Measurements from ENCODE around the gene C20orf144. TPM values are rescaled to one million over a fixed set of nuclear protein-coding genes. Genes with fewer than 3 reads are reported as not detected.
A peak's percentile ranks its signal among the peaks of the same experiment; 100 is the strongest.

C20orf144 gene
- total RNA-seq, 1 donor from 2014 or later: 0.82 TPM

DNA sequence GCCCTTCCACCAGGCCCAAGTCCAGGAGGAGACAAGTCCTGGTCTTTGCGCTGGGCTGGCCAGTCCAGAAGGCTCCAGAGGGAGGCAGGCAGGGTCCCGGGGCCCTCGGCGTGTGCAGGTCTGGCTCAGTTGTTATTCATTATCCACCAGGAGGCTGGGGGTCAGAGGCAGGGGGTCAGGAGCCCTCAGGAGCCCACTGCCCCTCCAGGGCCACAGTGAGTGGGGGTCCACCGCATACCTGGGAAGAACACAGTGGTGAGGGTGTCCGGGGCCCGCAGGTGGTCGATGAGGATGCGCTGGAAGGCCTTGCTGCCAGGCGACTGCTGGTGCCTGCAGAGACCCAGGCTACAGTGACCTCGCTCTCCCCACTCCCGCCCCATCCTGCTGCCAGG is 4.4 kb upstream of the C20orf144 start:
- Mint-ChIP-seq H3K27ac (no peak overlapping the region), H3K27me3 (no peaks in the 10 kb centered on the region), H3K9me3 (no peaks in the 10 kb centered on the region), H3K4me3 (no peak overlapping the region), H3K4me1 (ENCODE audit: unreplicated experiment) (peaks cover 29% of the 10 kb centered on the region), H3K36me3 (no peaks in the 10 kb centered on the region)
- DNase-seq (ENCODE audit: extremely low spot score, unreplicated experiment): no peak
- TF ChIP-seq CTCF (conservative IDR thresholded peaks at IDR 0.05): no peak

DNA sequence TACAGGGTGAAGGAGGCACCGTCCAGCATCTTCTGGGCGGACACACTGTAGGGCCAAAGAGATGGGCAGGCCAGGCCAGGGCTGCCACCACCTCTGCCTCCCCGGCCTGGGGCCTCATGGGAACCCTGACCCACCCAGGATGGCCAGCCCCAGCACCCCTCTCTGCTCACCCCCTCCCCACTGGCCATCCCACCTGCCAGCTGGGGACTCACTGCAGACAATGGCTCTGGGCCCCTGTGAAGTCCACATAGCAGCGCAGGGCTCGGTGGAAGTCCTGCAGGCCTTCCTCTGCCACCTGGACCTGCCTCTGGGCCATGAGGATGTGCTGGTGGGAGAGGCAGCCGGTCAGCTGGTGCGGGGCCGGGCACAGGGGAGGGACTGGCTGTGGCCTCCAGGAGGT is 3.6 kb upstream of the C20orf144 start:
- Mint-ChIP-seq H3K4me1 (ENCODE audit: unreplicated experiment) (peaks cover 27% of the 10 kb centered on the region), H3K4me3 (no peak overlapping the region), H3K27me3 (no peaks in the 10 kb centered on the region), H3K36me3 (no peaks in the 10 kb centered on the region), H3K27ac (peak overlapping the region; percentile 58), H3K9me3 (no peaks in the 10 kb centered on the region)
- no peak for TF ChIP-seq CTCF (conservative IDR thresholded peaks at IDR 0.05)
- no peak for DNase-seq (ENCODE audit: extremely low spot score, unreplicated experiment)

DNA sequence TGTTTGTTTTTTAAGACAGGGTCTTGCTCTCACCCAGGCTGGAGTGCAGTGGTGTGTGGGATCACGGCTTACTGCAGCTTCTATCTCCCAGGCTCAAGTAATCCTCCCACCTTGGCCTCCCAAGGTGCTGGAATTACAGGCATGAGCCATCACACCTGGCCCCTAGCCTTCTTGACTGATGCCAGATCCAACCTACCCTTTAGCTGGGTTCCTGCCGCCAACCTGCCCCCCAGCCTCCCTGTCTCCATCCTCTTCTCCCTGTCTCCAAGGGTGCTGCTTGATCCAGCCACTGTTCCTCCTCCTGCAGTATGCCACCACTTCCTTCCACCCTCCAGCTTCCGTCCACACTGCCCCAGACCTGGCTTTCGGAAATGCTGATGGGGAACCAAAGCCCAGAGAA is 3.2 kb upstream of the C20orf144 start:
- Mint-ChIP-seq H3K27me3 (no peaks in the 10 kb centered on the region), H3K9me3 (no peaks in the 10 kb centered on the region), H3K4me3 (peak overlapping the region; percentile 32), H3K4me1 (ENCODE audit: unreplicated experiment) (peaks cover 23% of the 10 kb centered on the region), H3K36me3 (no peaks in the 10 kb centered on the region), H3K27ac (peak overlapping the region; percentile 58)
- DNase-seq (ENCODE audit: extremely low spot score, unreplicated experiment): no peak
- TF ChIP-seq CTCF (conservative IDR thresholded peaks at IDR 0.05): no peak

DNA sequence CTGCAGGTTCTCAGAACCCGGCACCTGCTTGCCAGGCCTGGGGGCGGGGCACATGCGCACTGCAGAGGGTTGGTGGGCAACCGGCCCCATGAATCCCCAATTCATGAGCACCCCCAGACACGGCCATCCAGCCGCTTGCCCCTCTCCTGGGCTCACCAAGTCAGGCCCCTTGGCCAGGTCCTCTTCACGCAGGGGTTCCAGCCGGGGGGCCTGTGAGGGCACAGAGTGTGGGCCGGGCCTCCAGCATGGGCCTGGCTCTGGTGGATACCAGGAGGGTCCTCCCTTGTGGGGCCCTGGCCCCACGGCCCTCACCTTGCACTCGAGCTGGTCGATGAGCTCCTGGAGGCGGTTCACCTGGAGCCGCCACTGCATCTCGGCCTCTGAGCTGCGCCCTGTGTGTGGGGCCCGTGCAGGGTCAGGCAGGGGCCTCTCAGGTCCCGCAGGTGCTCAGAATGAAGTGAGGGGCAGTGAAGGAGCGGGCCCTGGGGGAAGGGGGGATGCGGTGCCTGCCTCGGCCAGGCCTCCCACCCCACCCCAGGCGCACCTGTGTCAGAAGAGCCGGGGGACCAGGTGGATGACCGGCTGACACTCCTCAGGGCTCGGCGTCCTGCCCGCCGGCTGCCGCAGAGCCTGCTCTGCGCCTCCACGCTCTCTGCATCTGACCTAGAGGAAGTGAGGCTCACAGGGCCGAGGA is 2.6 kb upstream of the C20orf144 start:
- DNase-seq (ENCODE audit: extremely low spot score, unreplicated experiment): no peak
- no peak overlapping the region for H3K4me3 Mint-ChIP-seq
- H3K27me3 Mint-ChIP-seq: no peaks in the 10 kb centered on the region
- peak overlapping the region; percentile 58 for H3K27ac Mint-ChIP-seq
- H3K4me1 Mint-ChIP-seq (ENCODE audit: unreplicated experiment): peaks cover 21% of the 10 kb centered on the region
- H3K36me3 Mint-ChIP-seq: no peaks in the 10 kb centered on the region
- no peaks in the 10 kb centered on the region for H3K9me3 Mint-ChIP-seq
- TF ChIP-seq CTCF (conservative IDR thresholded peaks at IDR 0.05): no peak

GRCh38 chr20:33660035-33660684 is 2.0 kb upstream of the C20orf144 start:
- H3K27me3 Mint-ChIP-seq: no peaks in the 10 kb centered on the region
- H3K4me3 Mint-ChIP-seq: no peak overlapping the region
- H3K36me3 Mint-ChIP-seq: no peaks in the 10 kb centered on the region
- no peak for TF ChIP-seq CTCF (conservative IDR thresholded peaks at IDR 0.05)
- no peak overlapping the region for H3K27ac Mint-ChIP-seq
- no peak for DNase-seq (ENCODE audit: extremely low spot score, unreplicated experiment)
- H3K4me1 Mint-ChIP-seq (ENCODE audit: unreplicated experiment): peaks cover 21% of the 10 kb centered on the region
- no peaks in the 10 kb centered on the region for H3K9me3 Mint-ChIP-seq

Measured in type B pancreatic cell (in vitro differentiated cells).